ENCODE data around the gene SPEF2.

GRCh38 chr5:35640623-35641022 lies 23.0 kb downstream of the SPEF2 start:
- TF ChIP-seq CREB5 (CRISPR knock-in tag; IDR thresholded peaks at IDR 0.05; ENCODE audit: low read depth) (no peak), PATZ1 (CRISPR knock-in tag; IDR thresholded peaks at IDR 0.05; ENCODE audit: borderline replicate concordance) (no peak), SNAI2 (CRISPR knock-in tag; IDR thresholded peaks at IDR 0.05) (no peak), ISL1 (CRISPR knock-in tag; IDR thresholded peaks at IDR 0.05) (no peak)
